HL-60 (cell line): ENCODE measurements around the gene NOS1.

Source experiments
- GABPA ChIP-seq: IDR thresholded peaks from 2 replicates; pipeline ENCODE4 v1.6.1; 2012; ENCODE audit warnings: low read depth
- TF ChIP-seq, protein P1 (sequence below): IDR thresholded peaks from one replicate; pipeline ENCODE4 v1.5.1; 2011; ENCODE audit warnings: low read length, control low read depth, inconsistent platforms; ENCODE audit not compliant: insufficient read depth

DNA sequence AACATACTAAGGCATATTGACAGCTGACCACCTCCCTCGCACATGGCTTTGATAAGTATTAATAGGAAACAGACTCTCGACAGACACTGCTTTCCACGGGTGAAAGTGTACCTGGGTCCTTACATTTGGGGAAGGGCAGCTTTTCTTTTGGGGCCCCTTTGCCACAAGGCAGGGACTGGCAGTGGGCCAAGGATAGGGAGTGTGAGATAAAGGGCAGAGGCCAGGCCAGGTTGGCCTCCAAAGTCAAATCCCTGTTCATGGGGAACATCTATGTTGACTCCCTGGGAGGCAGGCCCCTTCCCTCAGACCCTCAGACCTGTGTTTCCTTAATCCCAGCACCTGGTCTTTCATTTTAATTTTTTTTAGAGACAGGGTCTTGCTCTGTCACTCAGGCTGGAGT lies 151.8 kb downstream of the NOS1 start:
- TF ChIP-seq, protein P1, sequence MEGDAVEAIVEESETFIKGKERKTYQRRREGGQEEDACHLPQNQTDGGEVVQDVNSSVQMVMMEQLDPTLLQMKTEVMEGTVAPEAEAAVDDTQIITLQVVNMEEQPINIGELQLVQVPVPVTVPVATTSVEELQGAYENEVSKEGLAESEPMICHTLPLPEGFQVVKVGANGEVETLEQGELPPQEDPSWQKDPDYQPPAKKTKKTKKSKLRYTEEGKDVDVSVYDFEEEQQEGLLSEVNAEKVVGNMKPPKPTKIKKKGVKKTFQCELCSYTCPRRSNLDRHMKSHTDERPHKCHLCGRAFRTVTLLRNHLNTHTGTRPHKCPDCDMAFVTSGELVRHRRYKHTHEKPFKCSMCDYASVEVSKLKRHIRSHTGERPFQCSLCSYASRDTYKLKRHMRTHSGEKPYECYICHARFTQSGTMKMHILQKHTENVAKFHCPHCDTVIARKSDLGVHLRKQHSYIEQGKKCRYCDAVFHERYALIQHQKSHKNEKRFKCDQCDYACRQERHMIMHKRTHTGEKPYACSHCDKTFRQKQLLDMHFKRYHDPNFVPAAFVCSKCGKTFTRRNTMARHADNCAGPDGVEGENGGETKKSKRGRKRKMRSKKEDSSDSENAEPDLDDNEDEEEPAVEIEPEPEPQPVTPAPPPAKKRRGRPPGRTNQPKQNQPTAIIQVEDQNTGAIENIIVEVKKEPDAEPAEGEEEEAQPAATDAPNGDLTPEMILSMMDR = no peak
- TF ChIP-seq GABPA = no peak
